ENCODE results near the gene CYP24A1. TPM values are rescaled to one million over a fixed set of nuclear protein-coding genes. Genes with fewer than 3 reads are reported as not detected.
"Not testable (repeated sequence)": the region's sequence is repeated elsewhere in the genome, so short reads cannot be mapped to it uniquely, and the experiment has no call there.

CYP24A1 gene
- total and polyA plus RNA-seq, 8 donors: 0.64 to 3.4 TPM; not detected in 6

GRCh38 chr20:54127855-54128574, 45.8 kb downstream of the CYP24A1 start:
- Histone ChIP-seq H3K9me3 (no peaks in the 10 kb centered on the region), H3K4me3 (no peak overlapping the region), H3K27ac (no peak overlapping the region), H3K36me3 (no peaks in the 10 kb centered on the region), H3K4me1 (peaks cover 0 to 15% of the 10 kb centered on the region in 2 donors), H3K27me3 (no peaks in the 10 kb centered on the region)
- DNase-seq (no peak), ATAC-seq (no peak)
- TF ChIP-seq CTCF (IDR thresholded peaks at IDR 0.05): no peak
- intact Hi-C loops (cut with DNase I): no loop called here

- Histone ChIP-seq H3K27ac (no peak overlapping the region), H3K36me3 (no peaks in the 10 kb centered on the region), H3K27me3 (no peaks in the 10 kb centered on the region), H3K4me1 (peaks cover 0 to 17% of the 10 kb centered on the region in 2 donors), H3K9me3 (no peaks in the 10 kb centered on the region), H3K4me3 (no peak overlapping the region)
- intact Hi-C loops (cut with DNase I): no loop called here
- ATAC-seq: no peak
- no peak for DNase-seq
- TF ChIP-seq CTCF (IDR thresholded peaks at IDR 0.05): no peak
These were observed 46.8 kb downstream of the CYP24A1 start for GRCh38 chr20:54126806-54127655.

GRCh38 chr20:54126328-54126727, 47.5 kb downstream of the CYP24A1 start:
- H3K9me3 ChIP-seq; H3K4me3 ChIP-seq; intact Hi-C loops (cut with DNase I); H3K27ac ChIP-seq; H3K27me3 ChIP-seq; H3K36me3 ChIP-seq; DNase-seq; ATAC-seq: not testable (repeated sequence)
- peaks cover 0 to 11% of the 10 kb centered on the region in 2 donors for H3K4me1 ChIP-seq

GRCh38 chr20:54123587-54124180, 50.1 kb downstream of the CYP24A1 start:
- Histone ChIP-seq H3K27me3 (no peaks in the 10 kb centered on the region), H3K27ac (peak overlapping the region; percentile 53 to 72), H3K36me3 (no peaks in the 10 kb centered on the region), H3K9me3 (no peaks in the 10 kb centered on the region), H3K4me1 (peaks cover 0 to 11% of the 10 kb centered on the region in 2 donors), H3K4me3 (no peak overlapping the region)
- peak in 3 of 4 donors; percentile 52 to 86 (median 79) for DNase-seq
- ATAC-seq: peak; percentile 97
- intact Hi-C loops (cut with DNase I): no loop called here
- no peak for TF ChIP-seq CTCF (IDR thresholded peaks at IDR 0.05)

- Histone ChIP-seq H3K27me3 (no peaks in the 10 kb centered on the region), H3K9me3 (no peaks in the 10 kb centered on the region), H3K27ac (peak overlapping the region; percentile 53 to 72), H3K4me1 (peaks cover 0 to 11% of the 10 kb centered on the region in 2 donors), H3K36me3 (no peaks in the 10 kb centered on the region), H3K4me3 (no peak overlapping the region)
- ATAC-seq: no peak
- intact Hi-C loops (cut with DNase I): no loop called here
- no peak for TF ChIP-seq CTCF (IDR thresholded peaks at IDR 0.05)
- no peak for DNase-seq
These were observed 50.9 kb downstream of the CYP24A1 start for GRCh38 chr20:54122681-54123586.
